ENCODE results near the gene CCDC183.
"Not testable (repeated sequence)": the region's sequence is repeated elsewhere in the genome, so short reads cannot be mapped to it uniquely, and the experiment has no call there.

The CCDC183 gene

GRCh38 chr9:136826188-136826541 is 30.0 kb downstream of the CCDC183 start:
- no peak for DNase-seq

GRCh38 chr9:136826703-136827582 is 30.8 kb downstream of the CCDC183 start:
- DNase-seq, result no peak

GRCh38 chr9:136827794-136828473 is 31.8 kb downstream of the CCDC183 start:
- no peak for DNase-seq

GRCh38 chr9:136828474-136829140 is 32.5 kb downstream of the CCDC183 start:
- DNase-seq, result no peak

- DNase-seq, result no peak
Observed at GRCh38 chr9:136829412-136829811, 33.3 kb downstream of the CCDC183 start.

GRCh38 chr9:136829981-136830885 is 34.1 kb downstream of the CCDC183 start:
- DNase-seq, result no peak

- DNase-seq, result no peak
Observed at GRCh38 chr9:136831002-136831719, 35.0 kb downstream of the CCDC183 start.

- no peak for DNase-seq
Observed at GRCh38 chr9:136831720-136832104, 35.6 kb downstream of the CCDC183 start.

GRCh38 chr9:136832581-136832980 is 36.4 kb downstream of the CCDC183 start:
- DNase-seq, result no peak

GRCh38 chr9:136833381-136834048 is 37.4 kb downstream of the CCDC183 start:
- DNase-seq, result not testable (repeated sequence)

- no peak for DNase-seq
Observed at GRCh38 chr9:136835162-136835931, 39.2 kb downstream of the CCDC183 start.

GRCh38 chr9:136835932-136836904 is 40.1 kb downstream of the CCDC183 start:
- DNase-seq, result no peak

- no peak for DNase-seq
Observed at GRCh38 chr9:136837146-136837855, 41.2 kb downstream of the CCDC183 start.

GRCh38 chr9:136837856-136838277 is 41.7 kb downstream of the CCDC183 start:
- not testable (repeated sequence) for DNase-seq

- no peak for DNase-seq
Observed at GRCh38 chr9:136838314-136839228, 42.4 kb downstream of the CCDC183 start.

GRCh38 chr9:136839229-136840139 is 43.3 kb downstream of the CCDC183 start:
- no peak for DNase-seq
